ENCODE data around the gene DNHD1. TPM values are rescaled to one million over a fixed set of nuclear protein-coding genes. Genes with fewer than 3 reads are reported as not detected.

DNHD1 gene
- total and polyA plus RNA-seq, 9 of the 15 experiments (the other 6 are each of a cell fraction or from before 2014, with no cell fraction given) = 0.82 to 9.7 (median 3.8) TPM

GRCh38 chr11:6481012-6481923 lies 15.8 kb upstream of the DNHD1 start, which contains the start of the genes ARFIP2 and TIMM10B (continued):
- TF ChIP-seq CHD7 (IDR thresholded peaks at IDR 0.05; ENCODE audit: low read depth, low read length) (no peak), TFE3 (CRISPR knock-in tag; IDR thresholded peaks at IDR 0.05) (no peak), ZNF197 (CRISPR knock-in tag; IDR thresholded peaks at IDR 0.05; ENCODE audit: low read depth) (no peak), POLR2G (IDR thresholded peaks at IDR 0.05; ENCODE audit: low read depth, low read length) (peak; percentile 97), FOXP1 (CRISPR knock-in tag; IDR thresholded peaks at IDR 0.05) (no peak; the same call in 1 of the 2 replicates), ETS1 (conservative IDR thresholded peaks at IDR 0.05; ENCODE audit: control insufficient read depth, low read depth, low read length) (peak; percentile 83; the same call in 1 of the 2 replicates), ID3 (CRISPR knock-in tag; IDR thresholded peaks at IDR 0.05) (no peak), ID3 (tag; IDR thresholded peaks at IDR 0.05) (peak; percentile 25), MTA3 (IDR thresholded peaks at IDR 0.05; ENCODE audit: borderline replicate concordance) (peak; percentile 68; the same call in 1 of the 2 replicates), DIDO1 (tag; IDR thresholded peaks at IDR 0.05; ENCODE audit: low read depth) (no peak), CBX2 (IDR thresholded peaks at IDR 0.05; ENCODE audit: insufficient read depth, low read length, poor library complexity, severe bottlenecking) (no peak)
